Measurements from ENCODE around the gene NHLRC4.

- TF ChIP-seq CTCF (IDR thresholded peaks at IDR 0.05; ENCODE audit: low read depth, low read length, poor library complexity, severe bottlenecking) (no peak), EZH2phosphoT487 (IDR thresholded peaks at IDR 0.05; ENCODE audit: borderline replicate concordance, low read length) (no peak)
These were observed at the start of gene NHLRC4 for GRCh38 chr16:566475-567372.
